ENCODE measurements around the gene ARHGAP25.

- no peak for TF ChIP-seq CTCF (conservative IDR thresholded peaks at IDR 0.05)
- no peak for TF ChIP-seq ZFX (IDR thresholded peaks at IDR 0.05)
Observed at GRCh38 chr2:68726100-68726499, 8.5 kb upstream of the ARHGAP25 start.

All from C4-2B (cell line).